ENCODE data around the gene RPL13. TPM values are rescaled to one million over a fixed set of nuclear protein-coding genes. Genes with fewer than 3 reads are reported as not detected.

The RPL13 gene
- total and polyA plus RNA-seq, 2 donors (not counting 1 experiment from before 2014, with no cell fraction given) = 1,442 to 3,823 TPM

GRCh38 chr16:89523680-89524344 is 36.7 kb upstream of the RPL13 start:
- Histone ChIP-seq H3K27me3 (ENCODE audit: control insufficient read depth, insufficient read depth, low read length) (no peaks in the 10 kb centered on the region), H3K4me1 (ENCODE audit: control insufficient read depth, extremely low read depth, insufficient read depth, low read length) (no peaks in the 10 kb centered on the region), H3K9me3 (ENCODE audit: control insufficient read depth, insufficient read depth, low read depth, low read length) (no peaks in the 10 kb centered on the region), H4K20me1 (ENCODE audit: control insufficient read depth, extremely low read depth, insufficient read depth, low read length) (no peaks in the 10 kb centered on the region), H3K4me2 (ENCODE audit: extremely low read depth, insufficient read depth, low read length) (no peak overlapping the region), H3K9ac (ENCODE audit: insufficient read depth, low read length) (no peak overlapping the region), H3K27ac (ENCODE audit: insufficient read depth, low read length) (no peak overlapping the region), H3K36me3 (ENCODE audit: control insufficient read depth, insufficient read depth, low read length) (peaks cover 24% of the 10 kb centered on the region), H3K79me2 (ENCODE audit: control insufficient read depth, insufficient read depth, low read length) (peaks cover 30% of the 10 kb centered on the region), H2AFZ (ENCODE audit: low read length) (no peak overlapping the region), H3K4me3 (replicated peaks in 1 of 4; ENCODE audit: control extremely low read depth in 1 of 4, insufficient read depth in 1 of 4, low read depth in 3 of 4, low read length in 4 of 4) (no peak overlapping the region)
- no peak for DNase-seq (ENCODE audit: low read depth in 2 of 2)
- no peak for TF ChIP-seq CTCF (conservative IDR thresholded peaks at IDR 0.05 in 1 of 2, IDR thresholded peaks at IDR 0.05 in 1 of 2; ENCODE audit: low read depth in 1 of 2, low read length in 2 of 2)
- TF ChIP-seq EZH2 (IDR thresholded peaks at IDR 0.05; ENCODE audit: low read length, missing control alignments) = no peak

GRCh38 chr16:89525146-89525913 is 35.2 kb upstream of the RPL13 start:
- H2AFZ ChIP-seq (ENCODE audit: low read length) = no peak overlapping the region
- peaks cover 23% of the 10 kb centered on the region for H3K36me3 ChIP-seq (ENCODE audit: control insufficient read depth, insufficient read depth, low read length)
- no peak overlapping the region for H3K9ac ChIP-seq (ENCODE audit: insufficient read depth, low read length)
- H3K27me3 ChIP-seq (ENCODE audit: control insufficient read depth, insufficient read depth, low read length) = no peaks in the 10 kb centered on the region
- H3K27ac ChIP-seq (ENCODE audit: insufficient read depth, low read length) = no peak overlapping the region
- peaks cover 22% of the 10 kb centered on the region for H3K79me2 ChIP-seq (ENCODE audit: control insufficient read depth, insufficient read depth, low read length)
- no peak overlapping the region for H3K4me2 ChIP-seq (ENCODE audit: extremely low read depth, insufficient read depth, low read length)
- no peak overlapping the region for H3K4me3 ChIP-seq (replicated peaks in 1 of 4; ENCODE audit: control extremely low read depth in 1 of 4, insufficient read depth in 1 of 4, low read depth in 3 of 4, low read length in 4 of 4)
- DNase-seq (ENCODE audit: low read depth in 2 of 2) = no peak
- H3K4me1 ChIP-seq (ENCODE audit: control insufficient read depth, extremely low read depth, insufficient read depth, low read length) = no peaks in the 10 kb centered on the region
- H3K9me3 ChIP-seq (ENCODE audit: control insufficient read depth, insufficient read depth, low read depth, low read length) = no peaks in the 10 kb centered on the region
- H4K20me1 ChIP-seq (ENCODE audit: control insufficient read depth, extremely low read depth, insufficient read depth, low read length) = no peaks in the 10 kb centered on the region
- no peak for TF ChIP-seq EZH2 (IDR thresholded peaks at IDR 0.05; ENCODE audit: low read length, missing control alignments)
- TF ChIP-seq CTCF (conservative IDR thresholded peaks at IDR 0.05 in 1 of 2, IDR thresholded peaks at IDR 0.05 in 1 of 2; ENCODE audit: low read depth in 1 of 2, low read length in 2 of 2) = no peak

- Histone ChIP-seq H3K27me3 (ENCODE audit: control insufficient read depth, insufficient read depth, low read length) (no peaks in the 10 kb centered on the region), H3K79me2 (ENCODE audit: control insufficient read depth, insufficient read depth, low read length) (peaks cover 3% of the 10 kb centered on the region), H3K36me3 (ENCODE audit: control insufficient read depth, insufficient read depth, low read length) (peaks cover 28% of the 10 kb centered on the region), H3K9ac (ENCODE audit: insufficient read depth, low read length) (no peak overlapping the region), H4K20me1 (ENCODE audit: control insufficient read depth, extremely low read depth, insufficient read depth, low read length) (no peaks in the 10 kb centered on the region), H3K4me1 (ENCODE audit: control insufficient read depth, extremely low read depth, insufficient read depth, low read length) (no peaks in the 10 kb centered on the region), H3K27ac (ENCODE audit: insufficient read depth, low read length) (no peak overlapping the region), H3K4me3 (replicated peaks in 1 of 4; ENCODE audit: control extremely low read depth in 1 of 4, insufficient read depth in 1 of 4, low read depth in 3 of 4, low read length in 4 of 4) (no peak overlapping the region), H3K9me3 (ENCODE audit: control insufficient read depth, insufficient read depth, low read depth, low read length) (no peaks in the 10 kb centered on the region), H3K4me2 (ENCODE audit: extremely low read depth, insufficient read depth, low read length) (no peak overlapping the region), H2AFZ (ENCODE audit: low read length) (no peak overlapping the region)
- TF ChIP-seq EZH2 (IDR thresholded peaks at IDR 0.05; ENCODE audit: low read length, missing control alignments) = no peak
- TF ChIP-seq CTCF (conservative IDR thresholded peaks at IDR 0.05 in 1 of 2, IDR thresholded peaks at IDR 0.05 in 1 of 2; ENCODE audit: low read depth in 1 of 2, low read length in 2 of 2) = no peak
- no peak for DNase-seq (ENCODE audit: low read depth in 2 of 2)
These were observed 31.4 kb upstream of the RPL13 start for GRCh38 chr16:89529097-89529496.

Measured in fibroblast of lung (primary cell).